ENCODE measurements around the gene POU2F2. TPM values are rescaled to one million over a fixed set of nuclear protein-coding genes. Genes with fewer than 3 reads are reported as not detected.

Gene POU2F2
- total and polyA plus RNA-seq, 2 donors (not counting 3 experiments of a cell fraction or from before 2014, with no cell fraction given), result 4.0 to 4.1 TPM

DNA sequence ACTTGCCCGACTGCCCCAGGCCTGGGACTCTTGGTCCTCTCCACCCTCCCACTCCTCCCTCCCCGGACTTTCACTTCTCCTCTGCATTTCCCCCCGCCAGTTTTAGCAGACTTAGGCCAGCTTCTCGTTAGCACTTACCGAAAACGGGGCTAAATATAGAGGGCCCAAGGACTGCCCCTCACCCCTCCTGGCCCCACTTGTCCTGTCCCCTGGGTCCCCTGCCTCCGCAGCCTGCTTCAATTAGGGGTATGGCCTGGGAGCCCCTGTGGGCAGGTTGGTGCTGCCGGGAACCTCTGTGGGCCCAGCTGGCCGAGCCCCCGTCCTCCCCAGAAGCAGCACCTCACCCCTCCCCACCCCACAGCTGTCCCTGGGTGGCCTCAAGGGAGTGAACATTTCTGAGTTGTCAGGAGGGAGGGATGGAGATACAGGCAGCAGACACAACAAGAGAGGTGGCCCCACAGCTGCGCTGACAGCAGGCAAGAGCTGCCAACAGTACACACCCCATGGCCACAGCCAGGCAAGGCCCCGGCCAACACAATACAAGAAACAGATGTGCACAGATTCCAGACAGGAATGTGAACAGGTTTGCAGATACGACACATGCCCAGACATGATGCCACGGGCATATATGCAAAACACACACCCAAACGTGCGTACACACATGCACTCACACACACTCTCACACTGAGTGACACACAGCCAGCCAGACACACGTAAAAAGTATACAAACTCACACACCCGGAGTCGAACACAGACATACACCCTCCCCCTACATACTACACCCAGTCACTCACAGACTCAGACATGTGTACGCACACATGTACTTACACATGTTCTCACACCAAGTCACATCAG is 2.6 kb downstream of the POU2F2 start:
- dilution Hi-C loops (cut with MboI; ENCODE audit: extremely low pct_ligation_motif_present, low sequenced_read_pairs), result no loop called here
- TF ChIP-seq CTCF (IDR thresholded peaks at IDR 0.05; ENCODE audit: extremely low read depth in 1 of 2, insufficient read depth in 1 of 2, low read depth in 1 of 2, low read length in 2 of 2) (no peak), GATA2 (IDR thresholded peaks at IDR 0.05; ENCODE audit: insufficient read depth, insufficient read length, low read depth, low read length) (no peak), POLR2A (IDR thresholded peaks at IDR 0.05; ENCODE audit: low read depth, low read length) (no peak), FOS (IDR thresholded peaks at IDR 0.05; ENCODE audit: borderline replicate concordance, insufficient read depth, low read length) (no peak), EZH2 (IDR thresholded peaks at IDR 0.05; ENCODE audit: borderline replicate concordance, low read depth, low read length, severe bottlenecking) (no peak), MYC (IDR thresholded peaks at IDR 0.05; ENCODE audit: low read depth, low read length) (no peak), JUN (IDR thresholded peaks at IDR 0.05; ENCODE audit: borderline replicate concordance, insufficient read depth, insufficient read length, low read depth) (no peak), POLR2AphosphoS5 (IDR thresholded peaks at IDR 0.05; ENCODE audit: insufficient read depth, low read depth, low read length) (no peak)
- TF ChIP-seq, protein P1, sequence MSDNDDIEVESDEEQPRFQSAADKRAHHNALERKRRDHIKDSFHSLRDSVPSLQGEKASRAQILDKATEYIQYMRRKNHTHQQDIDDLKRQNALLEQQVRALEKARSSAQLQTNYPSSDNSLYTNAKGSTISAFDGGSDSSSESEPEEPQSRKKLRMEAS (IDR thresholded peaks at IDR 0.05; ENCODE audit: insufficient read depth, insufficient read length), result no peak
- no peak overlapping the region for H3K4me2 ChIP-seq (ENCODE audit: insufficient read depth, low read length)
- H3K9me3 ChIP-seq (replicated peaks; ENCODE audit: control insufficient read depth, insufficient read depth, low read length), result no peaks in the 10 kb centered on the region
- no peaks in the 10 kb centered on the region for H4K20me1 ChIP-seq (replicated peaks; ENCODE audit: control insufficient read depth, extremely low read depth, insufficient read depth, low read length)
- H2AFZ ChIP-seq (ENCODE audit: low read depth, low read length), result no peak overlapping the region
- intact Hi-C loops (cut with micrococcal nuclease), result loop anchor here (5.0 kb wide), 1 partner anchor 268 kb away; no protein-coding TSS in a partner anchor
- H3K27ac ChIP-seq (ENCODE audit: insufficient read depth, low read depth, low read length), result no peak overlapping the region
- ChIA-PET POLR2A (no interaction called here), CTCF (interaction anchor here (1.8 to 4.1 kb wide), 2 partner anchors 16 to 21 kb away, joined by 5 to 20 read pairs; no protein-coding TSS in a partner anchor)
- FAIRE-seq, result no peak
- DNase-seq (ENCODE audit: low read depth, low spot score), result no peak
- no peak overlapping the region for H3K4me3 ChIP-seq (replicated peaks in 1 of 3; ENCODE audit: insufficient read depth in 1 of 3, low read depth in 1 of 3, low read length in 3 of 3)
- H3K79me2 ChIP-seq (ENCODE audit: control insufficient read depth, insufficient read depth, low read length), result no peaks in the 10 kb centered on the region
- H3K4me1 ChIP-seq (ENCODE audit: control insufficient read depth, extremely low read depth, insufficient read depth, low read length), result peaks cover 6% of the 10 kb centered on the region
- BruUV-seq (replicated peaks), result no TSS peak
- no peak overlapping the region for H3K9ac ChIP-seq (replicated peaks; ENCODE audit: extremely low read depth, insufficient read depth, low read length)
- H3K9me1 ChIP-seq (replicated peaks; ENCODE audit: control insufficient read depth, extremely low read depth, insufficient read depth, low read length), result no peaks in the 10 kb centered on the region
- H3K27me3 ChIP-seq (ENCODE audit: control insufficient read depth in 2 of 2, insufficient read depth in 2 of 2, low read length in 2 of 2), result no peaks in the 10 kb centered on the region
- no peaks in the 10 kb centered on the region for H3K36me3 ChIP-seq (ENCODE audit: control insufficient read depth in 2 of 2, extremely low read depth in 1 of 2, insufficient read depth in 2 of 2, low read length in 2 of 2)
